ENCODE results near the gene RNU1-4. TPM values are rescaled to one million over a fixed set of nuclear protein-coding genes. Genes with fewer than 3 reads are reported as not detected.
"Not testable (repeated sequence)": the region's sequence is repeated elsewhere in the genome, so short reads cannot be mapped to it uniquely, and the experiment has no call there.

RNU1-4 gene
- total RNA-seq (2016; rRNA removed; fragmentation: Illumina TruSeq; extraction: Trizol) (859 and 11,018 TPM in 2 replicates), polyA plus RNA-seq (2011; rRNA removed) (under 0.01 TPM in 2 replicates), polyA minus RNA-seq (2011; rRNA and poly(A)+ RNA removed; ENCODE audit: low replicate concordance) (12,820 and 15,604 TPM in 2 replicates), Bru-seq, nascent RNA (percentile 31 among the genes with signal in this experiment), BruChase-seq, experiment 1, labeled RNA remaining after a 6-hour chase (not detected), BruChase-seq, experiment 2, labeled RNA remaining after a 2-hour chase (not detected)
- 16,281 and 17,236 TPM in 2 replicates for total RNA-seq (2016; cell fraction: cytosol; rRNA removed; fragmentation: Illumina TruSeq; extraction: Trizol; ENCODE audit: low read depth)
- total RNA-seq (2016; cell fraction: insoluble cytoplasmic fraction; rRNA removed; fragmentation: Illumina TruSeq; extraction: Trizol), result 1,309 and 10,613 TPM in 2 replicates
- 2,848 and 3,475 TPM in 2 replicates for total RNA-seq (2016; cell fraction: membrane; rRNA removed; fragmentation: Illumina TruSeq; extraction: Trizol)
- 52,466 and 64,417 TPM in 2 replicates for total RNA-seq (2016; cell fraction: nucleus; rRNA removed; fragmentation: Illumina TruSeq; extraction: Trizol)
- polyA plus RNA-seq (2011; cell fraction: cytosol; rRNA removed), result under 0.01 TPM in 2 replicates
- under 0.01 TPM in 2 replicates for polyA plus RNA-seq (2011; cell fraction: nucleus; rRNA removed)
- 78.2 TPM in 1 of 2 replicates, not detected in the other for polyA plus RNA-seq (2012)
- polyA plus RNA-seq (2016; cell fraction: cytosol; fragmentation: Illumina TruSeq; extraction: Trizol; ENCODE audit: low read depth), result 27.3 and 44.4 TPM in 2 replicates
- not detected in 2 replicates for polyA plus RNA-seq (2016; cell fraction: insoluble cytoplasmic fraction; fragmentation: Illumina TruSeq; extraction: Trizol; ENCODE audit: low read depth)
- polyA plus RNA-seq (2016; cell fraction: membrane; fragmentation: Illumina TruSeq; extraction: Trizol; ENCODE audit: low read depth), result not detected in 2 replicates
- polyA plus RNA-seq (2016; cell fraction: nucleus; fragmentation: Illumina TruSeq; extraction: Trizol; ENCODE audit: insufficient read depth, low read depth), result 32.8 TPM in 1 of 2 replicates, not detected in the other
- polyA minus RNA-seq (2011; cell fraction: cytosol; rRNA and poly(A)+ RNA removed), result 90,102 and 105,040 TPM in 2 replicates
- polyA minus RNA-seq (2011; cell fraction: nucleus; rRNA and poly(A)+ RNA removed), result 42,574 and 58,030 TPM in 2 replicates
- long read RNA-seq, experiment 1, result 0 reads
- long read RNA-seq, experiment 2, result 0 reads

- FAIRE-seq; H4K20me1 ChIP-seq (ENCODE audit: insufficient read depth, low read length); in situ Hi-C loops (cut with HindIII; ENCODE audit: extremely low pct_ligation_motif_present, low pct_unique_long_range_greater_than_20kb); H3K9ac ChIP-seq (ENCODE audit: insufficient read depth, low read depth, low read length); H3K4me3 ChIP-seq (replicated peaks in 1 of 3; ENCODE audit: insufficient read depth in 1 of 3, low read depth in 2 of 3, low read length in 3 of 3); H3K27ac ChIP-seq (ENCODE audit: extremely low read length, insufficient read depth, low read length); H3K36me3 ChIP-seq (replicated peaks in 1 of 2; ENCODE audit: control insufficient read depth in 1 of 2, insufficient read depth in 2 of 2, low read length in 2 of 2); H3K4me1 ChIP-seq (ENCODE audit: insufficient read depth, low read length); H2AFZ ChIP-seq (ENCODE audit: low read length); intact Hi-C loops (cut with micrococcal nuclease; ENCODE audit: unreplicated experiment); H3K79me2 ChIP-seq (ENCODE audit: insufficient read depth, low read length); POLR2A ChIA-PET; H3K27me3 ChIP-seq (ENCODE audit: control insufficient read depth in 1 of 2, insufficient read depth in 2 of 2, low read length in 2 of 2); H3K9me3 ChIP-seq (ENCODE audit: low read length); DNase-seq (ENCODE audit: low spot score); H3K4me2 ChIP-seq (ENCODE audit: low read depth, low read length); CTCF ChIA-PET (ENCODE audit: low intra/inter-chr PET ratio, low total read pairs): not testable (repeated sequence)
- no CpG with 5 or more reads among the region's 46 CpGs for WGBS (ENCODE audit: low lambda C conversion rate)
- ATAC-seq, result peak; percentile 100
- BruUV-seq (replicated peaks), result TSS peak; percentile 67
These were observed at the start of gene RNU1-4 for GRCh38 chr1:16740047-16740964. Gene RNU1-4 (plus strand): TSS chr1:16740516.

GRCh38 chr1:16690971-16691682 is 49.2 kb upstream of the RNU1-4 start:
- BruUV-seq (replicated peaks); H3K9me3 ChIP-seq (ENCODE audit: low read length); H3K27me3 ChIP-seq (ENCODE audit: control insufficient read depth in 1 of 2, insufficient read depth in 2 of 2, low read length in 2 of 2); H3K4me1 ChIP-seq (ENCODE audit: insufficient read depth, low read length); H3K4me2 ChIP-seq (ENCODE audit: low read depth, low read length); intact Hi-C loops (cut with micrococcal nuclease; ENCODE audit: unreplicated experiment); CTCF ChIA-PET (ENCODE audit: low intra/inter-chr PET ratio, low total read pairs); in situ Hi-C loops (cut with HindIII; ENCODE audit: extremely low pct_ligation_motif_present, low pct_unique_long_range_greater_than_20kb); H4K20me1 ChIP-seq (ENCODE audit: insufficient read depth, low read length); H3K4me3 ChIP-seq (replicated peaks in 1 of 3; ENCODE audit: insufficient read depth in 1 of 3, low read depth in 2 of 3, low read length in 3 of 3); FAIRE-seq; H3K27ac ChIP-seq (ENCODE audit: extremely low read length, insufficient read depth, low read length); POLR2A ChIA-PET; H3K79me2 ChIP-seq (ENCODE audit: insufficient read depth, low read length); DNase-seq (ENCODE audit: low spot score); H3K9ac ChIP-seq (ENCODE audit: insufficient read depth, low read depth, low read length); H3K36me3 ChIP-seq (replicated peaks in 1 of 2; ENCODE audit: control insufficient read depth in 1 of 2, insufficient read depth in 2 of 2, low read length in 2 of 2); H2AFZ ChIP-seq (ENCODE audit: low read length): not testable (repeated sequence)
- no CpG with 5 or more reads among the region's 13 CpGs for WGBS (ENCODE audit: low lambda C conversion rate)
- ATAC-seq, result peak; percentile 61

- H3K9me3 ChIP-seq (ENCODE audit: low read length); H4K20me1 ChIP-seq (ENCODE audit: insufficient read depth, low read length); FAIRE-seq; DNase-seq (ENCODE audit: low spot score); in situ Hi-C loops (cut with HindIII; ENCODE audit: extremely low pct_ligation_motif_present, low pct_unique_long_range_greater_than_20kb); ATAC-seq; H2AFZ ChIP-seq (ENCODE audit: low read length); CTCF ChIA-PET (ENCODE audit: low intra/inter-chr PET ratio, low total read pairs); H3K27me3 ChIP-seq (ENCODE audit: control insufficient read depth in 1 of 2, insufficient read depth in 2 of 2, low read length in 2 of 2); H3K4me3 ChIP-seq (replicated peaks in 1 of 3; ENCODE audit: insufficient read depth in 1 of 3, low read depth in 2 of 3, low read length in 3 of 3); H3K4me2 ChIP-seq (ENCODE audit: low read depth, low read length); H3K9ac ChIP-seq (ENCODE audit: insufficient read depth, low read depth, low read length); BruUV-seq (replicated peaks); intact Hi-C loops (cut with micrococcal nuclease; ENCODE audit: unreplicated experiment); POLR2A ChIA-PET; H3K36me3 ChIP-seq (replicated peaks in 1 of 2; ENCODE audit: control insufficient read depth in 1 of 2, insufficient read depth in 2 of 2, low read length in 2 of 2); H3K4me1 ChIP-seq (ENCODE audit: insufficient read depth, low read length); H3K27ac ChIP-seq (ENCODE audit: extremely low read length, insufficient read depth, low read length); H3K79me2 ChIP-seq (ENCODE audit: insufficient read depth, low read length): not testable (repeated sequence)
- WGBS (ENCODE audit: low lambda C conversion rate), result 98% methylated on average over 15 of the region's 39 CpGs
These were observed 48.0 kb upstream of the RNU1-4 start for GRCh38 chr1:16692283-16692682.
